GM12878 (cell line): ENCODE data around the gene ARFRP1. TPM values are rescaled to one million over a fixed set of nuclear protein-coding genes. Genes with fewer than 3 reads are reported as not detected.

Source experiments
- ATAC-seq: fragments of 200-7000 bp; cut with Tn5 transposase; 3 replicates; pipeline ENCODE4 v1.9.1; 2020; ENCODE audit warnings: mild to moderate bottlenecking, moderate library complexity
- BruUV-seq: library from RNA; stranded (reverse); fragments of 400-500 nt; replicated peaks from 2 replicates; lab custom pipeline; 2021; lab: Mats Ljungman, UMichigan
- CTCF ChIA-PET: fragments of 300-600 bp; sonication (Branson Sonifier 250); formaldehyde crosslinking; extraction: SDS; loops from one replicate; lab custom pipeline; 2021; ENCODE audit warnings: inconsistent platforms; lab: Yijun Ruan, JAX
- POLR2A ChIA-PET: fragments of 350-600 bp; formaldehyde crosslinking; extraction: SDS; loops from one replicate; lab custom pipeline; 2021; ENCODE audit warnings: inconsistent platforms; lab: Charles Lee
- RAD21 ChIA-PET: fragments of 300-600 bp; sonication (Branson Sonifier 250); formaldehyde crosslinking; loops from one replicate; lab custom pipeline; 2023; ENCODE audit warnings: antibody characterized with exemption; ENCODE audit not compliant: unreplicated experiment; lab: Charles Lee
- SMC1A ChIA-PET: fragments of 300-600 bp; sonication (Branson Sonifier 250); formaldehyde crosslinking; loops from one replicate; lab custom pipeline; 2023; ENCODE audit not compliant: unreplicated experiment, uncharacterized antibody; lab: Charles Lee
- DNase-seq: peaks from one replicate; pipeline ENCODE4 v3.0.0-alpha.2; 2011; ENCODE audit warnings: low read depth, low spot score
- FAIRE-seq: peaks from 3 replicates; lab custom pipeline; 2011; peaks lifted over from hg19 to GRCh38; lab: Jason Lieb, UNC
- H2AFZ ChIP-seq: 2 replicates; pipeline ENCODE4 v1.6.0; 2011; ENCODE audit warnings: low read depth, low read length, control low read depth; ENCODE audit not compliant: control insufficient read depth
- H3K27ac ChIP-seq: 2 replicates; pipeline ENCODE4 v1.5.1; 2011; ENCODE audit warnings: control low read depth; ENCODE audit not compliant: control insufficient read depth, insufficient read depth
- H3K27me3 ChIP-seq, 2 experiments: replicated peaks in 1 of 2; 2 replicates each; pipeline versions ENCODE4 v1.6.0 to v1.6.1; 2011; ENCODE audit warnings: low read length in 1 of 2; ENCODE audit not compliant: control insufficient read depth in 2 of 2, insufficient read depth in 2 of 2
- H3K36me3 ChIP-seq, 2 experiments: 2 replicates each; pipeline ENCODE4 v1.5.1; 2011; ENCODE audit warnings: low read length in 1 of 2; ENCODE audit not compliant: control insufficient read depth in 2 of 2, insufficient read depth in 2 of 2
- H3K4me1 ChIP-seq: 2 replicates; pipeline ENCODE4 v1.6.1; 2011; ENCODE audit warnings: mild to moderate bottlenecking, low read length, moderate library complexity, mixed read lengths; ENCODE audit not compliant: control insufficient read depth, insufficient read depth
- H3K4me2 ChIP-seq: 2 replicates; pipeline ENCODE4 v1.6.0; 2011; ENCODE audit warnings: control low read depth; ENCODE audit not compliant: control insufficient read depth, insufficient read depth
- H3K4me3 ChIP-seq: fragments of 200-600 bp; sonication (generic); 2 replicates; pipeline ENCODE4 v1.5.1; 2016
- H3K79me2 ChIP-seq: 2 replicates; pipeline ENCODE4 v1.6.0; 2011; ENCODE audit warnings: low read length; ENCODE audit not compliant: control insufficient read depth, insufficient read depth
- H3K9ac ChIP-seq: 2 replicates; pipeline ENCODE4 v1.8.0; 2011; ENCODE audit warnings: low read length, control low read depth, mixed read lengths; ENCODE audit not compliant: control insufficient read depth, insufficient read depth
- H3K9me3 ChIP-seq: replicated peaks from 3 replicates; pipeline ENCODE4 v1.5.1; 2011; ENCODE audit warnings: mild to moderate bottlenecking, low read length; ENCODE audit not compliant: control insufficient read depth, insufficient read depth
- H4K20me1 ChIP-seq: 2 replicates; pipeline ENCODE4 v1.6.0; 2011; ENCODE audit not compliant: control insufficient read depth, insufficient read depth
- BACH1 ChIP-seq: fragments of 450-650 bp; IDR thresholded peaks from 2 replicates; pipeline ENCODE4 v1.6.1; 2017; ENCODE audit warnings: mild to moderate bottlenecking, borderline replicate concordance
- BHLHE40 ChIP-seq, 2 experiments: fragments of 450-650 bp in 1 of 2; IDR thresholded peaks; 2 replicates each; pipeline ENCODE4 v1.6.1; 2011 to 2017; ENCODE audit warnings: low read depth in 2 of 2, borderline replicate concordance in 1 of 2, improper control_type of control experiment in 1 of 2, low read length in 1 of 2, mild to moderate bottlenecking in 1 of 2
- DPF2 ChIP-seq: fragments of 450-650 bp; IDR thresholded peaks from 2 replicates; pipeline ENCODE4 v1.6.1; 2017; ENCODE audit warnings: mild to moderate bottlenecking
- GATAD2B ChIP-seq: fragments of 450-650 bp; conservative IDR thresholded peaks from 2 replicates; pipeline ENCODE4 v1.6.1; 2017; ENCODE audit warnings: low read depth, mild to moderate bottlenecking, moderate library complexity
- LARP7 ChIP-seq: fragments of 450-650 bp; IDR thresholded peaks from 2 replicates; pipeline ENCODE4 v1.6.1; 2017; ENCODE audit warnings: mild to moderate bottlenecking
- NKRF ChIP-seq: fragments of 450-650 bp; conservative IDR thresholded peaks from 2 replicates; pipeline ENCODE4 v1.6.1; 2017; ENCODE audit warnings: mild to moderate bottlenecking, moderate library complexity
- NR2C1 ChIP-seq: fragments of 450-650 bp; IDR thresholded peaks from 2 replicates; pipeline ENCODE4 v1.6.1; 2017; ENCODE audit warnings: antibody characterized with exemption, mild to moderate bottlenecking, moderate library complexity
- RB1 ChIP-seq: fragments of 450-650 bp; formaldehyde crosslinking; IDR thresholded peaks from 2 replicates; pipeline ENCODE4 v1.6.1; 2017; ENCODE audit warnings: mild to moderate bottlenecking, borderline replicate concordance
- SMAD1 ChIP-seq: fragments of 450-650 bp; IDR thresholded peaks from 2 replicates; pipeline ENCODE4 v1.6.1; 2018; ENCODE audit warnings: mild to moderate bottlenecking, low read depth; ENCODE audit not compliant: partially characterized antibody
- SREBF2 ChIP-seq: IDR thresholded peaks from 2 replicates; pipeline ENCODE4 v1.6.1; 2012; ENCODE audit warnings: mild to moderate bottlenecking, low read length
- WGBS: methylation state at CpG from one replicate; pipeline ENCODE4 v1.1.6; 2016; ENCODE audit warnings: low lambda C conversion rate; ENCODE audit not compliant: insufficient replicate concordance, insufficient coverage; ENCODE audit errors: missing lambda C conversion rate; 5-methylcytosine and 5-hydroxymethylcytosine counted together
- in situ Hi-C: fragments of 300-500 bp; cut with MboI; formaldehyde crosslinking; loops from 9 replicates; pipeline ENCODE4 v1.14.3; 2018; ENCODE audit warnings: mixed read lengths
- intact Hi-C: fragments of 100-400 bp; cut with micrococcal nuclease; formaldehyde crosslinking; loops from one replicate; pipeline ENCODE4 v1.14.2; 2022; ENCODE audit not compliant: unreplicated experiment
- polyA plus RNA-seq, 11 experiments: library from polyadenylated mRNA; depleted of rRNA in 4 of 11; unstranded in 6 of 11; stranded (reverse) in 5 of 11; fragments of >200 nt; fragmentation: Nextera tagmentation in 4 of 11; fragmentation: Illumina TruSeq in 1 of 11; extraction: Ambion mirVana in 4 of 11; extraction: Trizol in 1 of 11; gene quantifications; 1 replicate in 1 of 11; 2 replicates in 10 of 11; pipeline versions ENCODE4 v1.2.1 to v1.2.3, GENCODE V29; 2011 to 2016; ENCODE audit warnings: inconsistent platforms in 2 of 11, missing spikeins in 2 of 11, low read depth in 1 of 11
- total RNA-seq, 4 experiments: library from RNA; depleted of rRNA in 3 of 4; stranded (reverse); fragments of >200 nt in 3 of 4; fragmentation: Illumina TruSeq in 1 of 4; extraction: Trizol in 1 of 4; gene quantifications; 2 replicates each; pipeline versions ENCODE4 v1.2.1 to v1.2.3, GENCODE V29; 2013 to 2021

The ARFRP1 gene
- total and polyA plus RNA-seq, 10 of the 15 experiments (the other 5 are each of a cell fraction or from before 2014, with no cell fraction given): 0.37 to 71.7 (median 34.6) TPM

DNA sequence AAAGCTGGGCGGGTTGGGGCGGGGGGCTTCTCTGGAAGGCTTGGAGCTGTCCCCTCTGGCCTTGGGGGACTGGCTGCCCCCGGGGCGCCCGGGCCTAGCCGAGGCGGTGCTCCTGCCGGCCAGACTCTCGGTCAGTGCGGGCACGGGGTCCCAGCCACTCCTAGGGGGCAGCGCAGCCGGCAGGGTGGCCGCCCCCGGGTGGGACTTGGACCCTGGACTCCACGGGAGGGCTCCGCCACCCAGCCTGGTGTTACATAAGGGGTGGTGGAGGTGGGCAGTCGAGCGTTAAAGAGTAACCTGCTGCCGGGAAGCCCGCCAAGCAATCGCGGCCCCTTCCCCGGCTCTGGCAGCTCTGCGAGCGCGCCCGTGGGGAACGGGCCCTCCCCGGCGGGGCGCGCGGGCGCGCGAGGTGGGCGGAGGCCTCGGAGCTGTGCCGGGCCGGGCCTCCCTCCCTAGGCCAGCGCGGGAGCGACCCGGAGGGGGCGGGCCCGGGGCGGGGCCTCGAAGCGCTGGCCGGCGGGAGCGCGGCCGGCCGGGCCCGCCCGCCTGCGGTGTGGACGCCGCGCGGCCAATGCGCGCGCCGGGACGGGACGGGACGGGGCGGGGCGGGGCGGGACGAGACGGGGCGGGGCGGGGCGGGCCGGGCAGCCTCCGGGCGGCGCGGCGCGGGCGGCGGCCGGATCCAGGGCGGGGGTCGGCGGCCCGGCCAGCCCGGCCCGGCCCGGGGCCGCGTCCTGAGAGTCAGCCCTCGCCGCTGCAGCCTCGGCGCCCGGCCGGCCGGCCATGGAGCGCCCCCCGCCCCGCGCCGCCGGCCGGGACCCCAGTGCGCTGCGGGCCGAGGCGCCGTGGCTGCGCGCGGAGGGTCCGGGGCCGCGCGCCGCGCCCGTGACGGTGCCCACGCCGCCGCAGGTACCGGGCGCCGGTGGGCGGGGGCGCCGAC lies 31.6 kb upstream of the ARFRP1 start, which contains the start of gene SLC2A4RG:
TSS of gene SLC2A4RG (plus strand) at position 647 of the 940 bp plus-strand sequence. CDS start at position 784, 137 bp downstream.
- FAIRE-seq (no peak), ATAC-seq (peak; percentile 55), DNase-seq (no peak)
- ChIA-PET POLR2A (interaction anchor here (0.6 to 1.4 kb wide), 5 partner anchors 32 to 307 kb away, joined by 3 to 6 read pairs (median 3); partner anchors contain the start of genes ARFRP1 and ZGPAT), RAD21 (interaction anchor here (1.0 to 4.2 kb wide), 3 partner anchors 32 to 125 kb away, joined by 3 to 32 read pairs (median 3); partner anchors contain the start of genes ARFRP1, TPD52L2 and ZGPAT), CTCF (interaction anchor here (0.6 to 1.3 kb wide), 3 partner anchors 32 to 160 kb away, joined by 3 to 7 read pairs (median 3); partner anchors contain the start of genes ARFRP1 and ZGPAT), SMC1A (interaction anchor here (0.6 kb wide), 1 partner anchor 11 kb away, joined by 3 read pairs; no protein-coding TSS in a partner anchor)
- in situ Hi-C loops: no loop called here
- H3K79me2 ChIP-seq: peaks cover 17% of the 10 kb centered on the region
- no TSS peak for BruUV-seq
- intact Hi-C loops: no loop called here
- no peaks in the 10 kb centered on the region for H3K9me3 ChIP-seq
- peak within 1 kb of the TSS; percentile 72 for H3K27ac ChIP-seq
- peak within 1 kb of the TSS; percentile 77 for H3K9ac ChIP-seq
- peaks cover 5 to 17% of the 10 kb centered on the region in 2 experiments; a peak in 3 of 4 replicates for H3K36me3 ChIP-seq
- peak within 1 kb of the TSS; percentile 37 for H2AFZ ChIP-seq
- H3K4me2 ChIP-seq: peak within 1 kb of the TSS; percentile 93
- under 1% methylated on average over 55 of the region's 136 CpGs for WGBS
- 0 out of 2 replicates have a peak, but pooled peaks have one; percentile 23 for TF ChIP-seq DPF2
- peak; percentile 67 for TF ChIP-seq GATAD2B
- peak; percentile 54; the same call in 1 of the 2 replicates for TF ChIP-seq BACH1
- no peak for TF ChIP-seq SMAD1
- no peak for TF ChIP-seq SREBF2
- TF ChIP-seq BHLHE40 (IDR thresholded peaks at IDR 0.05; ENCODE audit: borderline replicate concordance in 1 of 2, low read depth in 2 of 2, low read length in 1 of 2): peak in 1 of 2 experiments; percentile 47; a peak in 1 of 4 replicates
- TF ChIP-seq NKRF: 0 out of 2 replicates have a peak, but pooled peaks have one; percentile 25
- TF ChIP-seq NR2C1: no peak
- TF ChIP-seq RB1: 0 out of 2 replicates have a peak, but pooled peaks have one; percentile 76
- TF ChIP-seq LARP7: peak; percentile 68; the same call in 1 of the 2 replicates
- H4K20me1 ChIP-seq: no peaks in the 10 kb centered on the region
- peaks cover 33% of the 10 kb centered on the region for H3K4me1 ChIP-seq
- H3K27me3 ChIP-seq: no peaks in the 10 kb centered on the region
- H3K4me3 ChIP-seq: peak within 1 kb of the TSS; percentile 84
